ENCODE measurements around the gene IAH1.

IAH1 gene

DNA sequence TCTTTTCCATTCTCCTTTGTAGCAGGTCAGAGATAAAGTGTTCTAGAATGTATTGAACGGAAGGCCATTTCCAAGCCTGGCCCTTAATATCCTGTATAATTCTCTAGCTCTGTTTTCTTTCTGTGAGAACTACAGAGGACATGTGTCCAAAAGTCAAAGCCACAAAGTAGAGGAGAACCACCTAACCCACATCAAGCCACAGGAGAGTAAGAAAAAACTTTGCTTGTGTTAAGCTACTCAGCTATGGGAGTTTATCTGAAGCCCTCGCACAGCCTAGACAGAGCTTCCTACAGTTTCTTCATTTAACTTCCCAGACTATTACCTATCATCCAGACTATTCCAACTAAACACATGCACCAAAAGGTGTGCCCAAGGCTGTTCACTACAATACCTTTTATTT, 59.3 kb downstream of the IAH1 start:
- ChIA-PET CTCF (no interaction called here), POLR2A (interaction anchor here (0.5 to 1.4 kb wide), 2 partner anchors 9 to 60 kb away, joined by 3 read pairs; no protein-coding TSS in a partner anchor)

DNA sequence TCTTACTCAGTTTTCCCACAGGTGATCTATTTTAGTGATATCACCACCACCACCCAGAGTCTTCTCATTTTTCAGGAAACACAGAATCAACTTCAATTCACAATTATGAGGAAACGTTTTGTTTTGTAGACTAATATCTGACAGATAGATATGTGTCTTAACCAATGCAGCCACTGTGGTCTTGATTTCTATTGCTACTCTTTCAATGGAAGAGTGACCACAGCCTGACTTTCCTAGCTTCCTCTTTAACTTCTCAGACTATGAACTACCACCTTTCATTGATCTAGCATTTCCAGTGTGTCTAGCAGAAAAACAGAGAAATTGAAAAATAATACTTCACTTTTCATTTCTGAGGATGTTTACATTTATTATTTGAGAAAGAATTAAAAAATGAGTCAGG, 60.8 kb downstream of the IAH1 start:
- POLR2A ChIA-PET, result interaction anchor here (0.5 kb wide), 1 partner anchor 509 kb away, joined by 4 read pairs; no protein-coding TSS in a partner anchor
- no peaks in the 10 kb centered on the region for H3K9me3 ChIP-seq (ENCODE audit: control insufficient read depth, insufficient read depth, low read depth, low read length)
- H3K4me3 ChIP-seq (ENCODE audit: low read depth, low read length), result no peak overlapping the region
- CTCF ChIA-PET, result interaction anchor here (0.6 to 0.9 kb wide), 2 partner anchors 9 to 67 kb away, joined by 3 read pairs; no protein-coding TSS in a partner anchor
- peaks cover 5% of the 10 kb centered on the region; the same call in 1 of the 2 replicates for H3K4me1 ChIP-seq (ENCODE audit: control insufficient read depth, insufficient read depth, low read length)
- no peak overlapping the region for H3K27ac ChIP-seq (ENCODE audit: extremely low read depth, low read depth, low read length)
- H3K36me3 ChIP-seq (ENCODE audit: control insufficient read depth in 2 of 2, insufficient read depth in 1 of 2, low read length in 2 of 2), result peaks cover 7 to 33% of the 10 kb centered on the region in 2 experiments; a peak in 2 of 3 replicates
- TF ChIP-seq, protein P1, sequence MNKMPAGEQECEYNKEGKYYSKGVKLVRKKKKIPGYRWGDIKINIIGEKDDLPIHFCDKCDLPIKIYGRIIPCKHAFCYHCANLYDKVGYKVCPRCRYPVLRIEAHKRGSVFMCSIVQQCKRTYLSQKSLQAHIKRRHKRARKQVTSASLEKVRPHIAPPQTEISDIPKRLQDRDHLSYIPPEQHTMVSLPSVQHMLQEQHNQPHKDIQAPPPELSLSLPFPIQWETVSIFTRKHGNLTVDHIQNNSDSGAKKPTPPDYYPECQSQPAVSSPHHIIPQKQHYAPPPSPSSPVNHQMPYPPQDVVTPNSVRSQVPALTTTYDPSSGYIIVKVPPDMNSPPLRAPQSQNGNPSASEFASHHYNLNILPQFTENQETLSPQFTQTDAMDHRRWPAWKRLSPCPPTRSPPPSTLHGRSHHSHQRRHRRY (tag by site-specific recombination; IDR thresholded peaks at IDR 0.05), result no peak
- TF ChIP-seq ZNF549 (tag by site-specific recombination; IDR thresholded peaks at IDR 0.05) (no peak), ZBTB17 (tag by site-specific recombination; IDR thresholded peaks at IDR 0.05) (no peak), OSR2 (tag by site-specific recombination; IDR thresholded peaks at IDR 0.05) (no peak), SETDB1 (IDR thresholded peaks at IDR 0.05; ENCODE audit: insufficient read length, low read length) (no peak), ZNF211 (tag by site-specific recombination; IDR thresholded peaks at IDR 0.05; ENCODE audit: low read depth) (no peak), ZNF555 (tag by site-specific recombination; conservative IDR thresholded peaks at IDR 0.05) (no peak), TCF7L2 (IDR thresholded peaks at IDR 0.05; ENCODE audit: borderline replicate concordance, low read depth, low read length) (no peak), ZNF426 (tag by site-specific recombination; IDR thresholded peaks at IDR 0.05) (no peak), ZNF560 (tag by site-specific recombination; IDR thresholded peaks at IDR 0.05; ENCODE audit: borderline replicate concordance) (no peak), ZNF155 (tag by site-specific recombination; IDR thresholded peaks at IDR 0.05) (no peak), ZNF223 (tag by site-specific recombination; IDR thresholded peaks at IDR 0.05) (no peak), ZNF175 (tag by site-specific recombination; IDR thresholded peaks at IDR 0.05) (no peak)
- TF ChIP-seq, protein P2, sequence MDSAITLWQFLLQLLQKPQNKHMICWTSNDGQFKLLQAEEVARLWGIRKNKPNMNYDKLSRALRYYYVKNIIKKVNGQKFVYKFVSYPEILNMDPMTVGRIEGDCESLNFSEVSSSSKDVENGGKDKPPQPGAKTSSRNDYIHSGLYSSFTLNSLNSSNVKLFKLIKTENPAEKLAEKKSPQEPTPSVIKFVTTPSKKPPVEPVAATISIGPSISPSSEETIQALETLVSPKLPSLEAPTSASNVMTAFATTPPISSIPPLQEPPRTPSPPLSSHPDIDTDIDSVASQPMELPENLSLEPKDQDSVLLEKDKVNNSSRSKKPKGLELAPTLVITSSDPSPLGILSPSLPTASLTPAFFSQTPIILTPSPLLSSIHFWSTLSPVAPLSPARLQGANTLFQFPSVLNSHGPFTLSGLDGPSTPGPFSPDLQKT (IDR thresholded peaks at IDR 0.05; ENCODE audit: borderline replicate concordance, low read depth, low read length), result no peak
- TF ChIP-seq, protein P3, sequence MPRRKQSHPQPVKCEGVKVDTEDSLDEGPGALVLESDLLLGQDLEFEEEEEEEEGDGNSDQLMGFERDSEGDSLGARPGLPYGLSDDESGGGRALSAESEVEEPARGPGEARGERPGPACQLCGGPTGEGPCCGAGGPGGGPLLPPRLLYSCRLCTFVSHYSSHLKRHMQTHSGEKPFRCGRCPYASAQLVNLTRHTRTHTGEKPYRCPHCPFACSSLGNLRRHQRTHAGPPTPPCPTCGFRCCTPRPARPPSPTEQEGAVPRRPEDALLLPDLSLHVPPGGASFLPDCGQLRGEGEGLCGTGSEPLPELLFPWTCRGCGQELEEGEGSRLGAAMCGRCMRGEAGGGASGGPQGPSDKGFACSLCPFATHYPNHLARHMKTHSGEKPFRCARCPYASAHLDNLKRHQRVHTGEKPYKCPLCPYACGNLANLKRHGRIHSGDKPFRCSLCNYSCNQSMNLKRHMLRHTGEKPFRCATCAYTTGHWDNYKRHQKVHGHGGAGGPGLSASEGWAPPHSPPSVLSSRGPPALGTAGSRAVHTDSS (tag by site-specific recombination; IDR thresholded peaks at IDR 0.05), result no peak
- TF ChIP-seq, protein P4, sequence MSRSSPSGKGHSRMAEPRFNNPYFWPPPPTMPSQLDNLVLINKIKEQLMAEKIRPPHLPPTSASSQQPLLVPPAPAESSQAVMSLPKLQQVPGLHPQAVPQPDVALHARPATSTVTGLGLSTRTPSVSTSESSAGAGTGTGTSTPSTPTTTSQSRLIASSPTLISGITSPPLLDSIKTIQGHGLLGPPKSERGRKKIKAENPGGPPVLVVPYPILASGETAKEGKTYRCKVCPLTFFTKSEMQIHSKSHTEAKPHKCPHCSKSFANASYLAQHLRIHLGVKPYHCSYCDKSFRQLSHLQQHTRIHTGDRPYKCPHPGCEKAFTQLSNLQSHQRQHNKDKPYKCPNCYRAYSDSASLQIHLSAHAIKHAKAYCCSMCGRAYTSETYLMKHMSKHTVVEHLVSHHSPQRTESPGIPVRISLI (tag by site-specific recombination; IDR thresholded peaks at IDR 0.05), result no peak

More for the DNA sequence above, 59.3 kb downstream of the IAH1 start:
- H3K4me1 ChIP-seq (ENCODE audit: control insufficient read depth, insufficient read depth, low read length), result peaks cover 5% of the 10 kb centered on the region; the same call in 1 of the 2 replicates
- H3K4me3 ChIP-seq (ENCODE audit: low read depth, low read length), result no peak overlapping the region
- H3K9me3 ChIP-seq (ENCODE audit: control insufficient read depth, insufficient read depth, low read depth, low read length), result no peaks in the 10 kb centered on the region
- H3K36me3 ChIP-seq (ENCODE audit: control insufficient read depth in 2 of 2, insufficient read depth in 1 of 2, low read length in 2 of 2), result peaks cover 14 to 45% of the 10 kb centered on the region in 2 experiments; a peak in 2 of 3 replicates
- TF ChIP-seq BCL11B (tag by site-specific recombination; IDR thresholded peaks at IDR 0.05; ENCODE audit: low read depth), result no peak
- no peak for TF ChIP-seq OSR2 (tag by site-specific recombination; IDR thresholded peaks at IDR 0.05)
- TF ChIP-seq ZNF140 (tag by site-specific recombination; IDR thresholded peaks at IDR 0.05), result no peak
- no peak for TF ChIP-seq ZEB2 (tag by site-specific recombination; IDR thresholded peaks at IDR 0.05)
- TF ChIP-seq ZNF24 (tag by site-specific recombination; IDR thresholded peaks at IDR 0.05), result no peak
- TF ChIP-seq ZNF302 (tag by site-specific recombination; IDR thresholded peaks at IDR 0.05; ENCODE audit: low read depth), result no peak
- TF ChIP-seq, protein P5, sequence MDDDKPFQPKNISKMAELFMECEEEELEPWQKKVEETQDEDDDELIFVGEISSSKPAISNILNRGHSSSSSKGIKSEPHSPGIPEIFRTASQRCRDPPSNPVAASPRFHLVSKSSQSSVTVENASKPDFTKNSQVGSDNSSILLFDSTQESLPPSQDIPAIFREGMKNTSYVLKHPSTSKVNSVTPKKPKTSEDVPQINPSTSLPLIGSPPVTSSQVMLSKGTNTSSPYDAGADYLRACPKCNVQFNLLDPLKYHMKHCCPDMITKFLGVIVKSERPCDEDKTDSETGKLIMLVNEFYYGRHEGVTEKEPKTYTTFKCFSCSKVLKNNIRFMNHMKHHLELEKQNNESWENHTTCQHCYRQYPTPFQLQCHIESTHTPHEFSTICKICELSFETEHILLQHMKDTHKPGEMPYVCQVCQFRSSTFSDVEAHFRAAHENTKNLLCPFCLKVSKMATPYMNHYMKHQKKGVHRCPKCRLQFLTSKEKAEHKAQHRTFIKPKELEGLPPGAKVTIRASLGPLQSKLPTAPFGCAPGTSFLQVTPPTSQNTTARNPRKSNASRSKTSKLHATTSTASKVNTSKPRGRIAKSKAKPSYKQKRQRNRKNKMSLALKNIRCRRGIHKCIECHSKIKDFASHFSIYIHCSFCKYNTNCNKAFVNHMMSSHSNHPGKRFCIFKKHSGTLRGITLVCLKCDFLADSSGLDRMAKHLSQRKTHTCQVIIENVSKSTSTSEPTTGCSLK (tag by site-specific recombination; IDR thresholded peaks at IDR 0.05), result no peak
- TF ChIP-seq ZNF600 (tag by site-specific recombination; IDR thresholded peaks at IDR 0.05), result no peak
- no peak for TF ChIP-seq SP3 (tag by site-specific recombination; IDR thresholded peaks at IDR 0.05)
- TF ChIP-seq MYNN (tag by site-specific recombination; IDR thresholded peaks at IDR 0.05; ENCODE audit: borderline replicate concordance), result no peak
- no peak for TF ChIP-seq WT1 (tag by site-specific recombination; IDR thresholded peaks at IDR 0.05)
- TF ChIP-seq ZNF155 (tag by site-specific recombination; IDR thresholded peaks at IDR 0.05), result no peak
- TF ChIP-seq, protein P6, sequence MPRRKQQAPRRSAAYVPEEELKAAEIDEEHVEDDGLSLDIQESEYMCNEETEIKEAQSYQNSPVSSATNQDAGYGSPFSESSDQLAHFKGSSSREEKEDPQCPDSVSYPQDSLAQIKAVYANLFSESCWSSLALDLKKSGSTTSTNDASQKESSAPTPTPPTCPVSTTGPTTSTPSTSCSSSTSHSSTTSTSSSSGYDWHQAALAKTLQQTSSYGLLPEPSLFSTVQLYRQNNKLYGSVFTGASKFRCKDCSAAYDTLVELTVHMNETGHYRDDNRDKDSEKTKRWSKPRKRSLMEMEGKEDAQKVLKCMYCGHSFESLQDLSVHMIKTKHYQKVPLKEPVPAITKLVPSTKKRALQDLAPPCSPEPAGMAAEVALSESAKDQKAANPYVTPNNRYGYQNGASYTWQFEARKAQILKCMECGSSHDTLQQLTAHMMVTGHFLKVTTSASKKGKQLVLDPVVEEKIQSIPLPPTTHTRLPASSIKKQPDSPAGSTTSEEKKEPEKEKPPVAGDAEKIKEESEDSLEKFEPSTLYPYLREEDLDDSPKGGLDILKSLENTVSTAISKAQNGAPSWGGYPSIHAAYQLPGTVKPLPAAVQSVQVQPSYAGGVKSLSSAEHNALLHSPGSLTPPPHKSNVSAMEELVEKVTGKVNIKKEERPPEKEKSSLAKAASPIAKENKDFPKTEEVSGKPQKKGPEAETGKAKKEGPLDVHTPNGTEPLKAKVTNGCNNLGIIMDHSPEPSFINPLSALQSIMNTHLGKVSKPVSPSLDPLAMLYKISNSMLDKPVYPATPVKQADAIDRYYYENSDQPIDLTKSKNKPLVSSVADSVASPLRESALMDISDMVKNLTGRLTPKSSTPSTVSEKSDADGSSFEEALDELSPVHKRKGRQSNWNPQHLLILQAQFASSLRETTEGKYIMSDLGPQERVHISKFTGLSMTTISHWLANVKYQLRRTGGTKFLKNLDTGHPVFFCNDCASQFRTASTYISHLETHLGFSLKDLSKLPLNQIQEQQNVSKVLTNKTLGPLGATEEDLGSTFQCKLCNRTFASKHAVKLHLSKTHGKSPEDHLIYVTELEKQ (tag by site-specific recombination; IDR thresholded peaks at IDR 0.05; ENCODE audit: borderline replicate concordance), result no peak
- no peak for TF ChIP-seq ZNF157 (tag by site-specific recombination; IDR thresholded peaks at IDR 0.05)
- H3K27ac ChIP-seq (ENCODE audit: extremely low read depth, low read depth, low read length), result no peak overlapping the region

All from HEK293 (cell line).